SK-N-DZ (cell line): ENCODE results near the gene NCAPD3.

Experiments
- DNase-seq: peaks from one replicate; pipeline ENCODE4 v3.0.0-alpha.2; 2015; ENCODE audit warnings: low spot score

Gene NCAPD3

DNA sequence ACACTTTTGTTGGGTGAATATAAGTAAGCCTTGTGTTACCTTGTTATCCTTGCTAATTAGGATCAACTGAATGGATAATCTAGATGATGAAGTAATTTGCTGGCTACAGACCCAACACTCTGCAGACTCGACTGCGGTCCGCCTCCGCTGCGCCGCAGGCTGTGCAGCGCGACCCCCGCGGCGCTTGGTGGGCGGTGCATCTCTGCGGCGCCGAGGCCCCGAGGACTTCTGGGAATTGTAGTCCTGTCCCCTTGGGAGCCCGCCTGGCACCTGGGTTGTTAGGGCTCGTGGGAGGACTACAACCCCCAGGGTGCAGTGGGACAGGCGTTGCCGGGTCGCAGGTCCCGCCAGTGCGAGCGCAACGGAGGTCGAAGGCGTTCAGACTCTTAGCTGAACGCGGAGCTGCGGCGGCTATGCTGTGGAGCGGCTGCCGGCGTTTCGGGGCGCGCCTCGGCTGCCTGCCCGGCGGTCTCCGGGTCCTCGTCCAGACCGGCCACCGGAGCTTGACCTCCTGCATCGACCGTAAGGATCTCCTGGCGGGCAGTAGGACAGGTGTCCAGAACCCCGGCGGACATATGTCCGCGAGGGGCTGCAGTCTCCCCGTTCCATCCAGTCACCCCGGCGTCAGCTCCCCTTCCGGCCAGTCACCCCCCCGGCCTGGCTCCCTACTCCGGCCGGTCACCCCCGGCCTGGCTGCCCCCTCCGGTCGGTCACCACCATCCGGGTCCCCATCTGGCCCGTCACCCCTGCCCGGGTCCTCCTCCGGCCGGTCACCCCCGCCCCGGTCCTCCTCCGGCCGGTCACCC, 29.6 kb upstream of the NCAPD3 start, which contains the start of the genes ACAD8 and THYN1:
Gene ACAD8, plus strand, starts transcription at position 381 of the 806 bp plus-strand sequence. Its CDS starts 33 bp downstream, at position 414.
Gene THYN1, minus strand, starts transcription at position 165 of the 806 bp plus-strand sequence. CDS start 470 bp downstream, outside the sequence.
- DNase-seq = peak; percentile 91

DNA sequence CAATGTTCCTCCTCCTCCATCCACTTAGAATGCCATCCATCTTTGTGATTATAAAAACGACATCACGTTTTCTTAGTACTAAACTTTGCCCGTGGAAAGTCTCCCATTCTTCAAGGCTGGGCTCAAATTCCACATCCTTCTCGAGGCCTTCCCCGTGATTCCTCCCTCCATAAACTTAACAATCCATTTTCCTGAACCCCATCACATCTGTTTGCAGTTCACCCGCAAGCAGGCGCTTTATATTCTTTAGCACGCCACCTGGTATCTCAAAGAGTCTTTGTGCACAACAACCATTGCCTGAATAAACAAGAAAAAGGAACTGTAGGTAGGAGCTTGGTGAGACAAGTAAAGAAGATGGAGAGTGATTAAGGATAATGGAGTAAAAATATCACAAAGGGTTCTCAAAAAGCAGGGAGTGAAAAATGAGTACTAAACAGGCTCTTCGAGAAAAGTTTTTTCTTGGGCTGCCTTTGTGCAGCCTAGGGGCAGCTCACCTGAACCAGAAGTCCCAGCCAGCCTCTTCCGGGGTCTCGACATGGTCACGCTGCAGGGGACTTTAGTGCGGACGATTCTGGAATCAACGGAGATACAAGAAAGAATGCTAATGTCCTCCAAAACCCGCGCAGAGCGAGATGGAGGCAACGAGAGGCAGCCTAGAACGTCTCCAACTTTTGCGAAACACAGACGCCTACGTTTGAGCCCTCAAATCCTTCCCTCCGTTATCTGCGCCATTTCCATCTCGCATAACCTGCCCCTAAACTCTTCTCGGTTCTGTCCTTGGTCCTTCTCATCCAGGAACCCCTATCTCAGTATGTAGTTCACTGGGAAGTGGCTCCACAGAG, 28.8 kb upstream of the NCAPD3 start:
- no peak for DNase-seq

DNA sequence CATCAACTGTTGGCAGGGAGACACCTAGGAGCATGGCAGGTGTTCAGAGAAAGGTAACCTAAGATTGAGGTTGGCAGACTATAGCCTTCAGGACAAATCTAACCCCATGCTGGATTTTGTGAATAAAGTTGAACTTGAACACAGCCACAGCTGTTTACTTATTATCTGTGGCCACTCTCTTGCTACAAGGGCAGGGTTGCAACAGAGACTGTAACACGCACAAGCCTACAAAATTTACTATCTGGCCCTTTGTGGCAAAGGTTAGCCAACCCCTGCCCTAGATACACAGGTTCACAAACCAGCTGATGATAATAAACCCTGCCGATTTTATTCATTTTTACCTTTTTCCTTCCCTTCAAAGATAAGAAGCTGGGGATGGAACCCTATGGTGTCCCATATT, 26.9 kb upstream of the NCAPD3 start:
- DNase-seq = no peak

DNA sequence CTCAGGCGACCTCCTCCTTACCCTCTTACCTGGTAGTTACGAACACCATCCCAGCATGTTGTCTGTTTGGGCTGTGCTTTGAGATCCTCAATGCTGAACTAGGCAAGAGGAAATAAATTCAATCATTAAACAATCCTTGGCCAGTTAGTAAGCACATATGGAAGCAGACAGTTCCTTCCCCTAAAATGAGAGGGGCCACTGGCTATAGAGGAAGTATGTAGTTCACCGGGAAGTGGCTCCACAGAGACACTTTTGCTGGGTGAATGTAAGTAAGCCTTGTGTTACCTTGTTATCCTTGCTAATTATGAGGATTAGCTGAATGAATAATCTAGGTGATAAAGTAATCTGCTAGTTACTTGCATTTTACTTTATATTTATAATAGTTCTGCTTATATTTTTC, 26.5 kb upstream of the NCAPD3 start:
- no peak for DNase-seq

DNA sequence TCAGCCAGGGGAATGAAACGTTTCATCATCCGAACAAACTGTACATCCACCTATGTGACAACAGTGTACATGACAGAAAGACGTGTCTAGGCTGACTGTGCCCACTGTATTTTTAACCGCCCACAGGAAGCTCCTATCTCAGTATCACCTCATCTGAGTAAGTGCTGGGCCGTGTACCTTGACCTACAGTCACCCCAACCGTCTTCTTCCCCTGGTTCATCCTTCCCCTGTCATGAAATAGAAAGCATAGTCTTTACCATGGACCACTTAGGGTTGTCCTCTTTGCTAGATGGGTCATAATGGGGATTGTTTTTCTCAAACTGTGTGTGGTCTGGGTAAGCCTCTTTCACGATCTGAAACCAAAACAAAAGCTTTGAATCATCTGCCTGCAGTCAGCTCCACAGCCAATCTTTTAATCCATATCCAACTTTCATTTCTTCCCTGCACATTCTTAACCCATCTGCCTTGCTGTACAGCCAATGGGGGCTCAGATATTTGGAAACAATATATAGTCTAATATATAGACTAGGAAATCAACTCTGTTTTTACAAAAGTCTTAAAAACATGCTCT, 25.2 kb upstream of the NCAPD3 start:
- no peak for DNase-seq

DNA sequence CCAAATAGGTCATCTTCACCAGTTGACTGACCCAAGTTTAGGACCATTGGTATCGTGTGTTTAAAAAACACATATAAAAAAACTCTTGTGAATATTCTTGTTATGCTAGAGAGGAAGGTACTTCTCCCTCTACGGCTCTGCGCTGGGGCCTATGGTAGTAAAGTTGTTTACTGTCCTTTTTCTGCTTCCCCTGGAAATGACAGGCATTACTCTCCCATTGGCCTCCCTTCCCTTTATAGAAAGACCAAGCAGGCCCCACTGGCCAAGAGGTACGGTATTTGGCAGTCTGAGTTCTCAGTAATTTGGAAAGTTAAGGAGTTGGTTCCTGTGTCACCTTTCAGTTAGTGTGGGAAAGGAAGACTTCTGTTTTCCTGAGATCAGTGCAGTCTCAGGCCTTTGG, 22.9 kb upstream of the NCAPD3 start:
- DNase-seq = no peak

DNA sequence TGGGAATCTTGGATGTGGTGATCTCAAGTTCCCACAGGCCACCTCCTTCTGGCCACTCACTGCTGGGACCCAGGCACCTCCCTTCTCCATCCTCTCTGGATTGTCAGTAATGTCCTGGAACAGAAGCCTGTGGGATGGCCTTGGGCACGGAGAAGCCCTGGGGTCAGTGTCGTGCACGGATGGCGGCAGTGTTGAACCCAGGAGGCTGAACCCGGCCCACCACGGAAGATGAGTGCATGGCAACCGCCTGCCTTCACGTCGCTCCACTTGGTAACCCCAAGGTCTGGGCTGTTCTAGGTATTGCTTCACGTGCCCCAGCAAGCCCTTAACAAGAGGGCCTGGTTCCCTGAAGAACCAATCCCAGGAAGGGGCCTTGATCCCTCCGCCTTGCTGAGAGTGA, 22.3 kb upstream of the NCAPD3 start:
- DNase-seq = no peak

DNA sequence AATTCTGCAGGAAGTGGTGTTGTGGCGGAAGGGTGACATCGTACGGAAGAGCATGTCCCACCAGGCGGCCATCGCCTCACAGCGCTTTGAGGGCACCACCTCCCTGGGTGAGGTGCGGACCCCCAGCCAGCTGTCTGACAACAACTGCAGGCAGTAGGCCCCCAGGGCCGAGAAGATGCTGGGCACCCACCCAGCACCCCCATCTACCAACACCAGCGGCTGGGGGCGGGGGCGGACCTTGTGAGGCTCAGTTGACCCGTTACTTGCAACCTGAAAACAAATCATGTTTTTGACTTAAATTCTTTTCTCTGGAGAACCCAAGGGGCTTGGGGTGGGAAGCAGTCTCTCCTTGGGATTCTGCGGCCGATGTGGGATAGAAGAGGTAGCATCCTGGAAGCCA, 21.7 kb upstream of the NCAPD3 start:
- no peak for DNase-seq

DNA sequence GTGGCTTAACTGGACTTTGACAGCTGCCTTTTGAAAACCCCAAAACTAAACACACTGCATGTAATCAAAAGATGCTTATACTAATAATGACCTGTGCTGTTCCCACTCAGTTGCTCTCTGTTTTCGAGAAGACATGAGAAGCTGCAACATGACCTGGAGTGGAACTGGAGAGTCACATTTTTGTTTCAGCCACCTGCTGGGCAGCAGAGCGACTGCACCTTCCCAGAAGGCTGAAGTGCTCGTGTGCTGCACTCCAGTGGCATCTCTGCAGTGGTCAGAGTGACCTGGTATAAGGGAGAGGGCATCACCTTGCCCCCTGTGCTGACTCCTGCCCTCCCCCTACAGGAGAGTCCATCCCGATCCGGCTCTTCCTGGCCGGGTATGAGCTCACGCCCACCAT, 20.8 kb upstream of the NCAPD3 start:
- DNase-seq = no peak

DNA sequence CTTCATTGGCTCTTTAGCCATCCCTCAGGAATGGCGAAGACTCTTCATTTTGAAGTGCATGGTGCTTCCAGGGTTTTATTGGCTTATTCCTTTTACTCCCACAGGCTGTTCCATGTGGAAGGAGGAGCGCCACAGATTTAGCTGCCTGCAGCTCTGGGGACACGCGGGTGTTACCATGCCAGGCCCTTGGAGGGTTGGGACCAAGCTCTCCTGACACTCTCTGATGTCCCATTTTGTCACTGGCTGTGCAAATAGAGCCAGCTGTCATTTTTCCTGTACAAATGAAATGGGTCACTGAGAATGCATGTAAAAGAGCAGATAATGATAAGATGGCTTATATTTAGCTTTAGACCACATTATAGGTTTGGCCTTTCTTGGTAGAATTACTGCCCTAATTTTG, 20.1 kb upstream of the NCAPD3 start:
- DNase-seq = no peak

DNA sequence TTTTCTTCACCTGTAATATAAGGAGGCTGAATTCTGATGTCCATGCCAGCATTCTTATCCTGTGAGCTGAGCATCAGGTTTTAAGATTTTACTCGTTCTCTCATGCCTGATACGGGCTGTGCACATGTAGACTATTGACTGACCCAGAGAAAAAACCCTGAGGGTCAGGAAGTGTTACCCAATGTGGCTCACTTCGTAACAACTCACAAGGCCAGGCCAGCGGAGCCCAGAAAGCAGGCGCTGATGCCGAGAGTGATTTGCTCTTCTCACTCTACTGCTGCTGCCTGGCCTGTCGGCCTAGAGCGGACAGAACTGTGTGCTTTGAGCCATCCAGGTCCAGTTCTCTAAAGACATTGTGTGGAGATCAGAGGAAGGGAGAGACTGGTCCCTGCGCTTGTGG, 18.6 kb upstream of the NCAPD3 start:
- no peak for DNase-seq

DNA sequence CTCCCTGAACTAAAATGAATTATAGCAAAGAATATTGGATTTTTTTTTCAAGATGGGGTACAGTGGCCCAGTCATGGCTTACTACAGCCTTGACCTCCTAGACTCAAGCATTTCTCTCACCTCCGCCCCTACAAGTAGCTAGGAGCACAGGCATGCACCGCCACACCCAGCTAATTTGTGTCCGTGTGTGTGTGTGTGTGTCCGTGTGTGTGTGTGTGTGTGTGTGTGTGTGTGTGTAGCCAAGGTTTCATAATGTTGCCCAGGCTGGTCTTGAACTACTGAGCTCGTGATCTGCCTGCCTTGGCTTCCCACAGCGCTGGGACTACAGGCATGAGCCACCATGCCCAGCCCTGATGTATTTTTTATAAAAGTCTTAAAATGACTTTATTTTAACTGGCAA, 16.8 kb upstream of the NCAPD3 start:
- DNase-seq = no peak

DNA sequence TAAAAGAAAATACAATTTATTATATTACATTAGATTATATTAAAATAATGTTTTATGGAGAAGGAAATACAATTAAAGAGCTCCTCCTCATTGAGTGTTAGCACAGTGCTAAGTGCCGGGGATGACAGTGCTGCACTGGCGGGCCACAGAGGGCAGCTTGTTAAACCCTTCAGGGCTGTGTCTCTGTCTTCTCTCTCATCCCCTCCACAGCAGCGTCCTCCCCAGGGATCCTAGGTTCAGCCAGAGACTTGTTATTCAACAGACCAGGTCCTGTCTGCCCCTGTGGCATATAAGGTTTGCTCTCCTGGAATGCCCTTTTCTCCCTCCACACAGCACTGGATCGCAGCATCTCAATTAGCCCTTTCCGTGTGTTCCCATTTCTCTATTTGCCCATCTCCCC, 15.2 kb upstream of the NCAPD3 start:
- DNase-seq = no peak

DNA sequence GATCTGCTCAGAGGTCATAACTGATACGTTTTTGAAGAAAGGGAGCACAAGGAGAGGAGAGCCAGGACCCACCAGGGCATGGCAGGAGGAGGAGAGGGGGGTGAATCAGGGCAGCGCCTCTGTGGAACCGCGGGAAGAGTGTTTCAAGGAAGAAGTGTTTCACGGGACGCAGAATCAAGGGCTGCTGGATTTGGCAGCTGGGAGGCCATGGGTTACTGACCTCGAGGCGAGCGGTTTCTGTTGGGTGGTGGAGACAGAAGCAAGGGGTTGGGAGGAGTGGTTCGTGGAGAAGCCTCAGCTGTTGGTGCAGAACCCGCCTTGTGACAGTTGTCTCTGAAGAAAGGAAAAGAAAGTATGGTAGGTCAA, 13.8 kb upstream of the NCAPD3 start:
- DNase-seq = no peak

DNA sequence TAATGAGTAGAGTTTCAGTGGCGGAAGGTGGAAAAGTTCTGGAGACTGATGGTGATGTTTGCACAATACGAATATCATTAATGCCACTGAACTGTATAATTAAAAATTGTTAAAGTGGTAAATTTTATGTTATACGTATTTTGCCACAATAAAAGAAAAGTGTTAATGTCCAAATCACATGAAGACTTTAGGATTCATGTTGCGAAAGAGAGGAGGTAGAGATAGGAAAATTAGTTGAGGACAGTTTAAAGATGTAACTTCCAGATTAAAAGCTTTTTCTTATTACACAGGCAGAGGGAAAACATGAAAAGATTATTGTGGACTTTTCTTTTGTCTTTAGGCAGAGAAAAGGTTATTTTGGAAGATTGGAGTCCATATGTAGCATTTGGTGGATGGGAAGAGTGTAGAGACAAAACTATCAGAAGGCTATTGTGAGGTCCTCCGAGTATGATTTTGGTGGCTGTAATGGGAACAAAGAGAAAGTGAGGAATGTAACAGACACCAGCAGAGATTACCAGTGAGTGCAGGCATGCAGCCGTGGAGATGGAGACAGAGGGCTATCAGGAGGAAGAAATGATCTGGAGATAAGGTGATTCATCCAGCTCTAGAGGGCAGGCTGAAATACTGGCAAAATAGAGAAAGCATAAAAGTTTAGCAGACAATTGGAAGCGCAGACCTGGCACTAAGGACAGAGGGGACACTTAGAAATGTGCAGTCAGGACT, 13.2 kb upstream of the NCAPD3 start:
- DNase-seq = no peak

DNA sequence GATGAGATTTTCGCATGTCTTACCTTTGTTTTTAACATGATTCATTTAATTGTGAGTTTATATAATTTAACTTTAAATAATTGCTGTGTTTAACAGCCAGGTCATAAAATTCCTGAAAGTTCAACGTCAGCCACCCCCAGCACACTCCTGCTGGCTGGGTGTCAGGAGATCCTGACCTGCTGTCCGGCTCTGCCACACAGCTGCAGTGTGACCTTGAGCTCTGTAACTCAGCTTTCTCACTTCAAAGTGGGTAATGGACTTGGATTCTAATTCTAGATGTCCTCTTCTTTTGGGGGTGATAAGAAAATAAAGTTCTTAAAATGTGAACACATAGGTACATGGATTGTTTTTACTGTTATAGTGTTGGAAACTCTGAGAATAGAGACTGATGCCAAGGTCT, 11.6 kb upstream of the NCAPD3 start:
- DNase-seq = no peak

DNA sequence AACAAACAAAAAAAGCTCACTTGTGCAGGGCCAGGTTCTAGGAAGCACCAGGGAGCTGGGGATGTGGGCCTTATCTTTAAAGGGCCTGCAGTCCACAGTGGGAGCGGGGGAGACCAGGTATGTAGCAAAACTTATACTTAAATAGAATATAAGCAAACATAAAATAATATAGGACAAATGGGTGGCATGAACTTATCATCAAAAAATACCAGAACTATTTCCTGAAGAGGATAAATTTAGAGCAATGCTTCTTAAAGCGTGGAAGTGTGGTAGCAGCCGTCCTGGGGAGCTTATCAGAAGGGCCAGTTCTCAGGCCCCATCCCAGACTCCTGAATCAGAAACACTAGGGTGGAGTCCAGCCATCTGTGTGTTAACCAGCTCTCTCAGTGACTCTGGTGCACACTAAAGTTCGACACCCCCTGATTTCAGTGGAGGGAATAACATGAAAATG, 10.0 kb upstream of the NCAPD3 start:
- DNase-seq = no peak

DNA sequence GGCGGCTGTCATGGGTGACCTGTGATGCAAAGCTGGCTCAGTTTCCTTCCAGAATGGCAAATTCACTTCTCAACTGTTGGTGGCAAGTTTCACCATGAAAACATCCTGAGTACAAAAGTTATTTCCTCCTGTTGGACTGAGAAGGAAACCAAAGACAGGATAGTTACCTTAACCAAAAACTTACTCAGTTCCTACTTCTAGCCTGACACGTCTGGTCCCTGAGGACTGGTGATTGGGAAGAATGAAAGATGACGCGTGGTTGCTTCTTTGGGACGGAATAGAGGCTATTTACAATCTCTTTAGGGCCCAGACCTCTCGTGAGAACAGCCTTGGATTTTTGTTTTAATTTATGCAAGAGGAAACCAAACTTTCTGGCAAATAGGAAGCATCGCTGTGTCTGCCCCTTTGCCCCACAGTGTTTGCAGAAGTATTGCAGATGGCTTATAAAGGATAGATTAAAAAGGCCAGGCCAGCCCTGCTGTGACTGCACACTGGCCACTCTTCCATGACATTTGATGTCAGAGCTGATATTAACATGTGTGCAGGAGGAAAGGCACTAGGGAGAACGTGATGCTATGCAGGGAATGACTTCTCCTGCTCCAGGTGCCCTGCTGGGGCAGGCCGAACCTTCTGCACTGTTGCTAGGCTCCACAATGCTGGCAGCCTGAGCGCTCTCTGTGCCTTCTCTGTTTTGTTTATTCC, 8.3 kb upstream of the NCAPD3 start:
- no peak for DNase-seq

DNA sequence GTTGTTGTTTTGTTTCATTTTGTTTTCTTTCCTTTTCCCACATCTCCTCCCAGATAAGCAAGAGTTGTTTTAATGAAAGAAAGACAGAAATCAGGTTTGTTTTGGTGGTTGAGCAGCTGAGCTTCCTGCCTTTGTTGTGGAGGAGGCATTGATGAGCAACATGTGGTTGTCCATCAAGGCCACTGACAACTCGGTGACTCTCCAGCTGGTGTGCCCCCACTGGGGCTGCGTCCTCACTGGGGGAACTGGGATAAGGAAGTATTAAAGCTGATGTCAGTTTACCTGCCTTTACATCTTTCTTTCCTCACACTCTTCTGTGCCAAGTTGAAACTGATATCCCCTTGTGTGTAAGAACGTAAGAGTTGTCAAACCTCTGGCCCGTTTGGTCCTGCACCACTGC, 6.6 kb upstream of the NCAPD3 start:
- DNase-seq = no peak

DNA sequence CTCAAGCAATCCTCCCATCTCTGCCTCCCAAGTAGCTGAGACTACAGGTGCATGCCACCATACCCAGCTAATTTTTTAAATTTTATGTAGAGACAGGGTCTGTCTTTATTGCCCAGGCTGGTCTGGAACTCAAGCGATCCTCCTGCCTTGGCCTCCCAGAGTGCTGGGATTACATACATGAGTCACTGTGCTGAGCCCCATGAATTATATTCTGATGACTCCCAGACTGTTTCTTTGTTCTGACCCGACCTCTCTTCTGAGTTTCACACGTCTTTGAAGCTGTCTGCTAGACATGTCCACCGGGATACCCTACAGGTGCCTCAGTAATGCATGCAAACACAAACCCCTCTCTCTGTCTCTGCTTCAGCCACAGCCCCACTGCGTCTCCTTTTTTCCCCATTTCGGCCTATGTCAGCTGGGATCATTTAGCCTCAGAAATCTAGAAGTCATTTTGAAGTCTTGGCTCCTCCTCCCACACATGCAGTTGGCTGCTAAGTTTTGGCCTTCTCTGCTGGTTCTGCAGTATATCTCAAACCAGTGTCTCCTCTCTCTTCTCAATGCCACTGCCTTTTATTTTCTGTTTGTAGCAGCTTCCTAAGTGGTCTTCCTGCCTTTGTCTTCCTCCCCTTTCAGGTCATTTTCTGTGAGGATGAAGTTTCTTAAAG, 5.5 kb upstream of the NCAPD3 start:
- DNase-seq = no peak

DNA sequence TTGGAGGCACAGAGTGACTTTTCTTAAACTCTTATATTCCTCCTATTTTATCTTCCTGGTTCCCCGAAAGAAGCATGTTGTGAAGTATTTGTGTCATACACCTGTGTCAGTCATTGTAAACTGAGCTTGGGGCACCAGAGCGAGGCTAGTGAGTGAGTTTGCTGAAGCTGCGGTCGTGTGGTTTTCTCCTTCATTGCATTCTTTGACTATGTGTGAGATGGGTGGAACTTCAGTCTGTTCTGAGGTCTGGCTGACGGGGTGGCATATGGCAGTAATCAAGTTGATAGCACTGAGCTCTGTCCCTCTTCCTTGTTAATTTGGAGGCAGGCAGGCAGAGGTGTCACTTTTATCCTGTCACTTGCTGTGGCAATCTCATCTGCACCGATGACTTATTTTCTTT, 4.9 kb upstream of the NCAPD3 start:
- DNase-seq = no peak
